Hepatocyte (in vitro differentiated cells): Measurements from ENCODE around the gene TFCP2L1. TPM values are rescaled to one million over a fixed set of nuclear protein-coding genes. Genes with fewer than 3 reads are reported as not detected.
"Not testable (repeated sequence)": the region's sequence is repeated elsewhere in the genome, so short reads cannot be mapped to it uniquely, and the experiment has no call there.

Source experiments
- DNase-seq: peaks from one replicate; pipeline ENCODE4 v3.0.0-alpha.2; 2016; ENCODE audit warnings: low spot score
- H2AFZ ChIP-seq: fragments of 200-600 bp; sonication (generic); 2 replicates; pipeline ENCODE4 v1.6.0; 2016; ENCODE audit warnings: antibody characterized with exemption, mild to moderate bottlenecking
- H3K27ac ChIP-seq: fragments of 200-600 bp; sonication (generic); 2 replicates; pipeline ENCODE4 v1.5.1; 2016; ENCODE audit warnings: mild to moderate bottlenecking
- H3K27me3 ChIP-seq: fragments of 200-600 bp; sonication (generic); 2 replicates; pipeline ENCODE4 v1.6.1; 2016
- H3K36me3 ChIP-seq: fragments of 200-600 bp; sonication (generic); replicated peaks from 2 replicates; pipeline ENCODE4 v1.5.1; 2016; ENCODE audit warnings: low read depth; ENCODE audit not compliant: insufficient read depth
- H3K4me1 ChIP-seq: fragments of 200-600 bp; sonication (generic); 2 replicates; pipeline ENCODE4 v1.5.1; 2016; ENCODE audit warnings: mild to moderate bottlenecking, moderate library complexity; ENCODE audit not compliant: insufficient read depth
- H3K4me2 ChIP-seq: fragments of 200-600 bp; sonication (generic); 2 replicates; pipeline ENCODE4 v1.6.0; 2016
- H3K4me3 ChIP-seq: fragments of 200-600 bp; sonication (generic); 2 replicates; pipeline ENCODE4 v1.5.1; 2016; ENCODE audit warnings: mild to moderate bottlenecking
- H3K79me2 ChIP-seq: fragments of 200-600 bp; sonication (generic); 2 replicates; pipeline ENCODE4 v1.6.0; 2017; ENCODE audit warnings: mild to moderate bottlenecking
- H3K9me2 ChIP-seq: fragments of 200-600 bp; sonication (generic); replicated peaks from 2 replicates; pipeline ENCODE4 v1.6.0; 2017; ENCODE audit warnings: mild to moderate bottlenecking; ENCODE audit not compliant: insufficient read depth
- H3K9me3 ChIP-seq: fragments of 200-600 bp; sonication (generic); 2 replicates; pipeline ENCODE4 v1.5.1; 2016; ENCODE audit warnings: low read depth, mild to moderate bottlenecking
- H4K20me1 ChIP-seq: fragments of 200-600 bp; sonication (generic); 2 replicates; pipeline ENCODE4 v1.6.0; 2016; ENCODE audit warnings: mild to moderate bottlenecking; ENCODE audit not compliant: insufficient read depth, poor library complexity, severe bottlenecking
- CTCF ChIP-seq: fragments of 200-600 bp; sonication (generic); IDR thresholded peaks from 2 replicates; pipeline ENCODE4 v1.5.1; 2016; ENCODE audit warnings: antibody characterized with exemption, mild to moderate bottlenecking; ENCODE audit not compliant: poor library complexity
- EZH2 ChIP-seq: fragments of 200-600 bp; sonication (generic); IDR thresholded peaks from 2 replicates; pipeline ENCODE4 v1.6.1; 2016; ENCODE audit warnings: antibody characterized with exemption, mild to moderate bottlenecking, borderline replicate concordance
- EZH2phosphoT487 ChIP-seq: fragments of 200-600 bp; sonication (generic); IDR thresholded peaks from one replicate; pipeline ENCODE4 v1.6.1; 2018; ENCODE audit warnings: antibody characterized with exemption, mild to moderate bottlenecking, low read depth, moderate library complexity; ENCODE audit not compliant: unreplicated experiment, severe bottlenecking
- WGBS: methylation state at CpG from one replicate; pipeline ENCODE4 v1.1.6; 2016; ENCODE audit warnings: low lambda C conversion rate; ENCODE audit errors: missing lambda C conversion rate; 5-methylcytosine and 5-hydroxymethylcytosine counted together
- polyA plus RNA-seq: library from polyadenylated mRNA; unstranded; fragments of >200 nt; fragmentation: Nextera tagmentation; extraction: Ambion mirVana; gene quantifications from 2 replicates; pipeline ENCODE4 v1.2.1, GENCODE V29; 2016
- total RNA-seq: library from RNA; depleted of rRNA; stranded (reverse); fragments of >200 nt; gene quantifications from 2 replicates; pipeline ENCODE4 v1.2.3, GENCODE V29; 2014

Gene TFCP2L1
- total and polyA plus RNA-seq, 2 experiments from 2014 or later = 1.1 to 2.5 TPM

GRCh38 chr2:121233486-121234110 lies 51.4 kb downstream of the TFCP2L1 start:
- no peak for DNase-seq
- WGBS = 79% methylated on average over 11 of the region's 11 CpGs
- no peak overlapping the region for H3K4me3 ChIP-seq
- no peak overlapping the region for H2AFZ ChIP-seq
- no peak overlapping the region for H3K4me2 ChIP-seq
- H3K36me3 ChIP-seq = no peaks in the 10 kb centered on the region
- H3K27me3 ChIP-seq = no peaks in the 10 kb centered on the region
- TF ChIP-seq EZH2 = no peak
- no peaks in the 10 kb centered on the region for H3K4me1 ChIP-seq
- H3K9me2 ChIP-seq = no peaks in the 10 kb centered on the region
- H3K79me2 ChIP-seq = no peaks in the 10 kb centered on the region
- H3K27ac ChIP-seq = no peak overlapping the region
- no peaks in the 10 kb centered on the region for H3K9me3 ChIP-seq
- no peaks in the 10 kb centered on the region for H4K20me1 ChIP-seq

DNA sequence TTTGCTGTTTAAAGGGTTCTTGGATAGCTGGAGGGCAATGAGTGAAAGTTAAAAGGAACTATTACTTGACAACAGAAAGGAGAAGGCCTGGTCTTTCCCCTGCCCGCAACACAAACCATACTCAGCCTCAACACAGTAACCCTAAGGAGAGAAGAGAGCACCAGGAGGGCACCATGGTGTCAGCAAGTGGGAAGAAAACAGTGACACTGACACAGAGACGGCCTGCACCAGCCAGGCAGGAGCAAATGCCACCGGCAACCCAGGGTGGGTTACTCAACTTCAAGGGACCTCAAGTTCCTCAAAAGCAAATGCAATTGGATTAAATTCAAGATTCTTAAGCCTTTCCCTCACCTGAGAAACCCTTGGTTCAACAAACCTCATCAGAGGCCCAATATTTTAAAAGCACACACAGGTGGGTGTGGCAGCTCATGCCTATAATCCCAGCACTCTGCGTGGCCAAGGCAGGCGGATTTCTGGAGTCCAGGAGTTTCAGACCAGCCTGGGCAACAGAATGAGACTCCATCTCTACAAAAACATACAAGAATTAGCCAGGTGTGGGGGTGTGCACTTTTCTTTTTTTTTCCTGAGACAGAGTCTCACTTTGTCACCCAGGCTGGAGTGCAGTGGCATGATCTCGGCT lies 52.3 kb downstream of the TFCP2L1 start:
- Histone ChIP-seq H3K4me2 (no peak overlapping the region), H3K4me1 (peaks cover 3% of the 10 kb centered on the region), H2AFZ (no peak overlapping the region), H3K36me3 (no peaks in the 10 kb centered on the region), H4K20me1 (no peaks in the 10 kb centered on the region), H3K4me3 (no peak overlapping the region), H3K27me3 (no peaks in the 10 kb centered on the region), H3K9me2 (no peaks in the 10 kb centered on the region), H3K27ac (no peak overlapping the region), H3K79me2 (no peaks in the 10 kb centered on the region), H3K9me3 (no peaks in the 10 kb centered on the region)
- 90% methylated on average over 6 of the region's 6 CpGs for WGBS
- no peak for DNase-seq
- TF ChIP-seq EZH2phosphoT487 (no peak), EZH2 (no peak), CTCF (no peak)

DNA sequence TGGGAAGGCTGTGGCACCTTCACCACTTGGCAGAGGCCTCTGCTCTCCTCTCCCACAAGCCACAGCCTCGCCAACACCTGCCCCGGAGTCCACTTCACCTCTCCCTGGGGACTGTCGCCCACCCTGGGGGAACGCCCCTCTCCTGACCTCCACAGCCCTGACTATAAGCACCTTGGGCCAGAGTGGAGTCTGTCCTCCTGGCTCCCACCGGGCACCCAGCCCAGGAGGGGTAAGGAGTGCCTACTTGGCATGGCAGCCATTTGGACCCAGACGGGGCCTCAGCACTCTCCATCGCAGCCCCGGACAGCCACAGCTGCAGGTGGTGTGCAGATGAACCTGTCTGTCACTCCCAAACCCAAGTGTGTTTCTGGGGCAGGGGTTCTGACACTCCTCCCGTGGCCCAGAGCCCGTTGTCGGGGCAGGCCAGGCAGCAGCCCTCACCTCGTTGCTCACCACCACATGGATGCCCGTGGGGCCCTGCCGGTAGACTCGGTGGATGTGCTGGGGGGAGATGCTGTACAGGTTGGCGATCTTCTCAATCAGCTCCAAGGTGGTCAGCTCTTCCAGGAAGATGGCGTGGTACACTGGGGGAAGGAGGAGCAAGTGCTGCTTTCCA lies 53.5 kb downstream of the TFCP2L1 start:
- no peaks in the 10 kb centered on the region for H3K79me2 ChIP-seq
- H3K4me2 ChIP-seq = no peak overlapping the region
- no peaks in the 10 kb centered on the region for H3K27me3 ChIP-seq
- H3K27ac ChIP-seq = no peak overlapping the region
- no peak overlapping the region for H2AFZ ChIP-seq
- 92% methylated on average over 17 of the region's 17 CpGs for WGBS
- no peaks in the 10 kb centered on the region for H3K9me2 ChIP-seq
- H3K9me3 ChIP-seq = no peaks in the 10 kb centered on the region
- no peak overlapping the region for H3K4me3 ChIP-seq
- H4K20me1 ChIP-seq = no peaks in the 10 kb centered on the region
- no peak for DNase-seq
- H3K4me1 ChIP-seq = peaks cover 5% of the 10 kb centered on the region
- no peaks in the 10 kb centered on the region for H3K36me3 ChIP-seq
- no peak for TF ChIP-seq CTCF
- no peak for TF ChIP-seq EZH2
- no peak for TF ChIP-seq EZH2phosphoT487

DNA sequence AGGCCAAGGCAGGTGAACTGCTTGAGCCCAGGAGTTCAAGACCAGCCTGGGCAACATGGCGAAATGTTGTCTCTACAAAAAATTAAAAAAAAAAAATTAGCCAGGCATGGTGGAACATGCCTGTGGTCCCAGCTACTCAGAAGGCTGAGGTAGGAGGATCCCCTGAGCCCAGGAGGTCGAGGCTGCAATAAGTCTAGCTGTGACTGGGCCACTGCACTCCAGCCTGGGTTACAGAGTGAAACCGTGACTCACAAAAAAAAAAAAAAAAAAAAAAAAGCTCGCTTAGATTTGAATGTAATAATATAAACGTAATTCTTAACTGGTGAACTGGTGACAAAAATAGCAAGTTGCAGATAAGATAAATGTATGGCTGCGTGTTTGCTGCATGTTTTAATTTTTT lies 56.5 kb downstream of the TFCP2L1 start:
- Histone ChIP-seq H3K27me3 (no peaks in the 10 kb centered on the region), H2AFZ (no peak overlapping the region), H3K4me2 (no peak overlapping the region), H3K9me3 (no peaks in the 10 kb centered on the region), H4K20me1 (no peaks in the 10 kb centered on the region), H3K4me3 (no peak overlapping the region), H3K9me2 (no peaks in the 10 kb centered on the region), H3K4me1 (peaks cover 5% of the 10 kb centered on the region), H3K79me2 (no peaks in the 10 kb centered on the region), H3K27ac (no peak overlapping the region), H3K36me3 (no peaks in the 10 kb centered on the region)
- no peak for DNase-seq
- 89% methylated on average over 6 of the region's 6 CpGs for WGBS
- TF ChIP-seq CTCF = no peak
- TF ChIP-seq EZH2 = no peak
- no peak for TF ChIP-seq EZH2phosphoT487

DNA sequence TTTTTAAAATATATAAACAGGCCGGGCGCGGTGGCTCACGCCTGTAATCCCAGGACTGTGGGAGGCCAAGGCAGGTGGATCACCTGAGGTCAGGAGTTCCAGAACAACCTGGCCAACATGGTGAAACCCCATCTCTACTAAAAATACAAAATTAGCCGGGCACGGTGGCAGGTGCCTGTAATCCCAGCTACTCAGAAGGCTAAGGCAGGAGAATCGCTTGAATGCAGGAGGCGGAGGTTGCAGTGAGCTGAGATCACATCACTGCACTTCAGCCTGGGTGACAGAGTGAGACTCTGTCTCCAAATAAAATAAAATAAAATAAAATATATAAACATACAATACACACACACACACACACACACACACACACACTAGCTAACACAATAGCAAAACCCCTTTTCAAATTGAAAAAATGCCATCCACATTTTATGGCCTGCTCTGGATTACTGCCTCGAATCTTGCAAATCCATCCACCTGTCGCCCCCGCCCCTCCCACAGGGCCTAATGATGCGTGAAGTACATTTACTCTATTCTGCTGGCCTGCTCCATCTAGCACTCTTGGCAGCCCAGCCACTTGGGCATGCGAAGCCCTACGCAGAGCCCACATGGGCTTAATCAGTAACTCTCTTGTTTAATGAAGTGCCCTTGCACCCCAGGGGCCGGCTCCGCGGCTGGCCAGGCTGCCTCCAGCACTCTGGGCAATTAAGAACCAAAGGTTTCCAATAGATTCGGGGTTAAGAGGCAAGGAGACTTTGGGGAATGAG lies 57.4 kb downstream of the TFCP2L1 start:
- H3K4me1 ChIP-seq, H3K36me3 ChIP-seq, H3K4me2 ChIP-seq, H3K4me3 ChIP-seq, H3K9me3 ChIP-seq, DNase-seq, H4K20me1 ChIP-seq, H3K9me2 ChIP-seq, H3K27me3 ChIP-seq, H2AFZ ChIP-seq, H3K27ac ChIP-seq, H3K79me2 ChIP-seq: not testable (repeated sequence)
- 73% methylated on average over 18 of the region's 18 CpGs for WGBS
